Measurements from ENCODE around the gene NOP14. TPM values are rescaled to one million over a fixed set of nuclear protein-coding genes. Genes with fewer than 3 reads are reported as not detected.

NOP14 gene
- total and polyA plus RNA-seq, 2 of the 8 experiments (the other 6 are each of a cell fraction or from before 2014, with no cell fraction given), result 8.6 to 45.3 TPM

- no peaks in the 10 kb centered on the region for H4K20me1 ChIP-seq (replicated peaks in 1 of 2; ENCODE audit: control insufficient read depth in 1 of 2, insufficient read depth in 2 of 2, low read length in 2 of 2)
- no peak overlapping the region for H3K18ac ChIP-seq (ENCODE audit: extremely low read depth, low read length)
- CTCF ChIA-PET (ENCODE audit: partially characterized antibody), result interaction anchor here (0.6 to 7.4 kb wide), 5 partner anchors 10 to 368 kb away, joined by 3 to 89 read pairs (median 4); no protein-coding TSS in a partner anchor
- H3K27ac ChIP-seq (ENCODE audit: low read depth, low read length), result no peak overlapping the region
- no peak overlapping the region for H3K14ac ChIP-seq (ENCODE audit: insufficient read length)
- H3K79me1 ChIP-seq (ENCODE audit: low read depth, low read length), result no peaks in the 10 kb centered on the region
- no peak for DNase-seq (ENCODE audit: low read depth in 1 of 2, low spot score in 2 of 2)
- H3K23me2 ChIP-seq (ENCODE audit: low read depth, low read length), result no peaks in the 10 kb centered on the region
- H3K4me3 ChIP-seq (ENCODE audit: extremely low read depth in 1 of 4, insufficient read depth in 2 of 4, low read depth in 3 of 4, low read length in 4 of 4), result no peak overlapping the region
- no peaks in the 10 kb centered on the region for H3K79me2 ChIP-seq (ENCODE audit: control insufficient read depth in 1 of 2, insufficient read depth in 2 of 2, low read length in 2 of 2)
- WGBS, 2 experiments (ENCODE audit: extremely low coverage in 1 of 2, insufficient coverage in 1 of 2, insufficient read length in 1 of 2, insufficient replicate concordance in 2 of 2, low coverage in 1 of 2, low lambda C conversion rate in 2 of 2, missing lambda C conversion rate in 1 of 2), result 78% methylated on average over 2 of the region's 2 CpGs; no CpG with 5 or more reads in 1 of the 2 experiments
- no peak overlapping the region for H2AFZ ChIP-seq (ENCODE audit: low read length)
- H3K27me3 ChIP-seq (replicated peaks in 1 of 4; ENCODE audit: control insufficient read depth in 3 of 4, extremely low read depth in 1 of 4, insufficient read depth in 3 of 4, low read length in 3 of 4), result no peaks in the 10 kb centered on the region
- no peak overlapping the region for H3K9ac ChIP-seq (replicated peaks in 1 of 4; ENCODE audit: extremely low read depth in 1 of 4, low read depth in 3 of 4, low read length in 3 of 4)
- H2AK5ac ChIP-seq (ENCODE audit: low read depth, low read length), result no peak overlapping the region
- no peak for TF ChIP-seq SP4 (IDR thresholded peaks at IDR 0.05; ENCODE audit: low read length)
- no peak for TF ChIP-seq KDM5A (IDR thresholded peaks at IDR 0.05; ENCODE audit: low read length)
- TF ChIP-seq CHD1 (IDR thresholded peaks at IDR 0.05; ENCODE audit: low read depth, low read length), result no peak
- no peak for TF ChIP-seq TAF7 (optimal IDR thresholded peaks at IDR 0.05; ENCODE audit: borderline replicate concordance, low read depth, low read length)
- TF ChIP-seq BRCA1 (IDR thresholded peaks at IDR 0.05; ENCODE audit: low read depth, low read length), result no peak
- TF ChIP-seq TBP (IDR thresholded peaks at IDR 0.05; ENCODE audit: low read depth, low read length), result no peak
- TF ChIP-seq FOSL1 (IDR thresholded peaks at IDR 0.05; ENCODE audit: insufficient read depth, low read depth, low read length), result no peak
- TF ChIP-seq EP300 (IDR thresholded peaks at IDR 0.05; ENCODE audit: borderline replicate concordance in 1 of 2, low read depth in 2 of 2, low read length in 2 of 2), result no peak
- TF ChIP-seq TCF12 (IDR thresholded peaks at IDR 0.05; ENCODE audit: low read depth, low read length), result no peak
- no peak for TF ChIP-seq USF2 (IDR thresholded peaks at IDR 0.05; ENCODE audit: low read length)
- TF ChIP-seq TAF1 (IDR thresholded peaks at IDR 0.05; ENCODE audit: low read depth, low read length), result no peak
- TF ChIP-seq EGR1 (IDR thresholded peaks at IDR 0.05; ENCODE audit: borderline replicate concordance, low read depth, low read length), result no peak
- no peak for TF ChIP-seq NRF1 (IDR thresholded peaks at IDR 0.05; ENCODE audit: low read depth, low read length)
- TF ChIP-seq CREB1 (IDR thresholded peaks at IDR 0.05), result no peak
- H4K91ac ChIP-seq (replicated peaks; ENCODE audit: insufficient read length, low read length), result no peak overlapping the region
- no peak overlapping the region for H2BK120ac ChIP-seq (replicated peaks; ENCODE audit: low read depth, low read length)
- no peak overlapping the region for H4K5ac ChIP-seq (ENCODE audit: insufficient read length, low read depth, low read length)
- no peak overlapping the region for H2BK5ac ChIP-seq (ENCODE audit: low read depth, low read length)
- no peak overlapping the region for H3K4ac ChIP-seq (replicated peaks; ENCODE audit: insufficient read length, low read depth, low read length)
- no peak overlapping the region for H4K8ac ChIP-seq (ENCODE audit: extremely low read depth, insufficient read depth, low read length)
- POLR2A ChIA-PET (ENCODE audit: partially characterized antibody), result no interaction called here
- H2BK20ac ChIP-seq (ENCODE audit: low read length), result no peak overlapping the region
- no peaks in the 10 kb centered on the region for H3K9me3 ChIP-seq (ENCODE audit: insufficient read depth in 2 of 2, low read depth in 1 of 2, low read length in 1 of 2)
- no peak overlapping the region for H2BK15ac ChIP-seq (ENCODE audit: low read length)
- no peak overlapping the region for H3K56ac ChIP-seq (replicated peaks; ENCODE audit: insufficient read length, low read depth, low read length)
- no peak overlapping the region for H3K23ac ChIP-seq (ENCODE audit: insufficient read length)
- no peak for FAIRE-seq
- no peak overlapping the region for H2BK12ac ChIP-seq (ENCODE audit: low read depth, low read length)
- H3K4me2 ChIP-seq (ENCODE audit: insufficient read depth in 1 of 2, low read depth in 2 of 2, low read length in 2 of 2), result no peak overlapping the region
- no peaks in the 10 kb centered on the region for H3K36me3 ChIP-seq (ENCODE audit: control insufficient read depth in 2 of 4, insufficient read depth in 4 of 4, low read length in 3 of 4)
- H3K4me1 ChIP-seq (replicated peaks in 1 of 4; ENCODE audit: control insufficient read depth in 3 of 4, insufficient read depth in 4 of 4, low read length in 3 of 4), result no peaks in the 10 kb centered on the region
Observed at GRCh38 chr4:3007724-3008123, 44.5 kb upstream of the NOP14 start.
